ENCODE data around the gene GOLGA8S.
A peak's percentile ranks its signal among the peaks of the same experiment; 100 is the strongest.
"Not testable (repeated sequence)": the region's sequence is repeated elsewhere in the genome, so short reads cannot be mapped to it uniquely, and the experiment has no call there.

GOLGA8S gene

DNA sequence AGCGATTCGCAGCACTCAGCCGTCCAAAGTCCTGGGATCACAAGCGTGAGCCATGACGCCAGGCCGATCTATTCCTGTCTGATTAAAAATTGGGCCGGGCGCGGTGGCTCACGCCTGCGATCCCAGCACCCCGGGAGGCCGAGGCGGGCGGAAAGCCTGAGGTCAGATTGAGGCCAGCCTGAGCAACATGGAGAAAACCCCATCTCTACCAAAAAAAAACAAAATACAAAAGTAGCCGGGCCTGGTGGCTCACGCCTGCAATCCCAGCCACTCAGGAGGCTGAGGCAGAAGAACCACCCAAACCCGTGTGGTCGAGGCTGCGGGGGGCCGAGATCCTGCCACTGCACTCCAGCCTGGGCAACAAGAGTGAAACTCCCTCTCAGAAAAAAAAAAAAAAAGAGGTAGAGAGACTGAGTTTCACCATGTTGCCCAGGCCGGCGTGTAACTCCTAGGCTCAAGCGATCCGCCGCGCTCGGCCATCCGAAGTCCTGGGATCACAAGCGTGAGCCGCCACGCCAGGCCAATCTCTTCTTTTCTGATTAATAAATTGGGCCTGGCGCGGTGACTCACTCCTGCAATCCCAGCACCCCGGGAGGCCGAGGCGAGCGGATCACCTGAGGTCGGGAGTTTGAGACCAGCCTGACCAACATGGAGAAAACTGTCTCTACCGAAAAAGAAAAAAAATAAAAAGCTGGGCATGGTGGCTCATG is 18.5 kb downstream of the GOLGA8S start:
- not testable (repeated sequence) for H3K4me3 ChIP-seq (ENCODE audit: extremely low read depth, insufficient read depth, low read length, poor library complexity, severe bottlenecking); H3K27ac ChIP-seq (ENCODE audit: low read depth, low read length, severe bottlenecking); H3K4me1 ChIP-seq (ENCODE audit: control insufficient read depth, insufficient read depth, low read length, poor library complexity, severe bottlenecking); H3K36me3 ChIP-seq (ENCODE audit: control insufficient read depth, insufficient read depth, low read length); H3K9me3 ChIP-seq (ENCODE audit: control insufficient read depth, low read length)
- 90 to 93% methylated on average over 28 to 36 of the region's 40 CpGs for WGBS, 2 experiments (ENCODE audit: insufficient coverage in 2 of 2)

DNA sequence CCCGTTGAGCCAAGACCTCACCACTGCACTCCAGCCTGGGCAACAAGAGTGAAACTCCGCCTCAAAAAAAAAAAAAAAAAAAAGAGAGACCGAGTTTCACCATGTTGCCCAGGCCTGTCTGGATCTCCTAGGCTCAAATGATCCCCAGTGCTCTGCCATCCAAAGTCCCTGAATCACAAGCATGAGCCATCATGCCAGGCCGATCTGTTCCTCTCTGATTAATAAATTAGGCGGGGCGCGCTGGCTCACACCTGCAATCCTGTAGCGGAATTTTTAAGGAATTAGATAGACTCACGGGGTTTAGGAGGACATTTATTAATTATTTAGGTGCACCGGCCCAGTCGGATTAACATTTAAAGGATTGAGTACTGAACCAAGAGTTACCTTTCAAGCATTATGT is 19.7 kb downstream of the GOLGA8S start:
- not testable (repeated sequence) for H3K4me1 ChIP-seq (ENCODE audit: control insufficient read depth, insufficient read depth, low read length, poor library complexity, severe bottlenecking); H3K36me3 ChIP-seq (ENCODE audit: control insufficient read depth, insufficient read depth, low read length); H3K27ac ChIP-seq (ENCODE audit: low read depth, low read length, severe bottlenecking); H3K4me3 ChIP-seq (ENCODE audit: extremely low read depth, insufficient read depth, low read length, poor library complexity, severe bottlenecking); H3K9me3 ChIP-seq (ENCODE audit: control insufficient read depth, low read length)
- 90 to 98% methylated on average over 4 to 6 of the region's 11 CpGs for WGBS, 2 experiments (ENCODE audit: insufficient coverage in 2 of 2)

DNA sequence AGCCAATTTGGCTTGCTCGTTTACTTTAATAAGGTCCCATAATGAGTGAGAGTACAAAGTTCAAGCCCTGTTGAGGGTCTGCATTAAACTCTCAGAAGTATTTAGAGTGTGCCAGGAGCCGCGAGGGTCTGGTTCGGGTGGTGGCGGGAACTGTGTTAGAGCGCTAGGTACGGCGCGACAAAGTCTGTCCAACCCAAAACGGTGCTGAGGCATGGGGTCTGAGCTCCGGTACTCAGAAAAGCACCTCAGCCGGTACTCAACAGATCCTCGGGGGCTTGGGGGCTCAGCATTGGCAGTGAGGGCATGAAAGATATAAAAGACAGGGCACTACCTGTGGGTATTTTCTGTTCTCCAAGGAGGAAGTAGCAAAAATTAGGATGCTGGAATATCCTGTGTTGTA is 24.4 kb downstream of the GOLGA8S start:
- not testable (repeated sequence) for H3K36me3 ChIP-seq (ENCODE audit: control insufficient read depth, insufficient read depth, low read length); H3K4me1 ChIP-seq (ENCODE audit: control insufficient read depth, insufficient read depth, low read length, poor library complexity, severe bottlenecking); H3K4me3 ChIP-seq (ENCODE audit: extremely low read depth, insufficient read depth, low read length, poor library complexity, severe bottlenecking); H3K9me3 ChIP-seq (ENCODE audit: control insufficient read depth, low read length); H3K27ac ChIP-seq (ENCODE audit: low read depth, low read length, severe bottlenecking)
- WGBS, 2 experiments (ENCODE audit: insufficient coverage in 2 of 2), result 88 to 90% methylated on average over 12 of the region's 13 CpGs

DNA sequence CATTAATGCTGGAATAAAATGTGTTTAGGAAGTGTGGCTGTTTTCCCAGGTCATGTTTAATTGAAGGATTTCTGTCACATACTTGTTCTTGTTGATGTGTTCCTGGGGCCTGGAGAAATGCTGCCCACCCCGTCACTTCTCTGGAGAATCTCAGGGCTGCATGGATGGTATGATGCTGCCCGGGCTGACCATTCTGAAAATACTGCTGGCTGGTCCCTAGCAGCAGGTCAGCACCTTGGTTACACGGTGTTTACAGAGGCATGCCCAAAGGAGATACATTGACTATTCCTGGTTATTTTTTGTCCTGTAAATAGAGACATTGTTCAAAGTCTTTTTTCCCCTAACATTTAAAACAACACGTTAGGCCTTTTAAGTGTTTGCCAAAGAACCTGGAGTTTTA is 26.2 kb downstream of the GOLGA8S start:
- H3K27ac ChIP-seq (ENCODE audit: low read depth, low read length, severe bottlenecking); H3K36me3 ChIP-seq (ENCODE audit: control insufficient read depth, insufficient read depth, low read length); H3K9me3 ChIP-seq (ENCODE audit: control insufficient read depth, low read length); H3K4me1 ChIP-seq (ENCODE audit: control insufficient read depth, insufficient read depth, low read length, poor library complexity, severe bottlenecking); H3K4me3 ChIP-seq (ENCODE audit: extremely low read depth, insufficient read depth, low read length, poor library complexity, severe bottlenecking): not testable (repeated sequence)
- WGBS, 2 experiments (ENCODE audit: insufficient coverage in 2 of 2), result 84% methylated on average over 3 of the region's 4 CpGs

DNA sequence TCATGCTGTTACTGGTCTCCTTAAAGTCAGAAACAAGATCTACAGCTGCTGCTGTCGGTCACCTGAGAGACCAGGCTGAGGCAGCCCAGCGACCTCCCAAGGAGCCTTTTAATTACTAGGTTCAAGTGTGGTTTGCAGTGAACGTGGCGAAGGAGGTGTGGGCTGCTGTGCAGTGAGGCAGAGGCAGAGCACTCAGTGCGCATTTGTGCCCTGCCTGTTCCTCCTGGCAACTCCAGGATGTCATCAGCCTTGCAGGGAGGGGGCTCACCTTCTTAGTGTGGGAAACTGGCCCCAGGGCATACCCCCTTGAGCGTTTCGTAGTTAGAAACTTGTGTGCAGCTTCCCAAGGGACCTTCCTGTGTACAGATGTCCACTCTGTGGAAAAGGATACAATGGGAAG is 26.6 kb downstream of the GOLGA8S start:
- 70 to 75% methylated on average over 4 to 6 of the region's 7 CpGs for WGBS, 2 experiments (ENCODE audit: insufficient coverage in 2 of 2)

DNA sequence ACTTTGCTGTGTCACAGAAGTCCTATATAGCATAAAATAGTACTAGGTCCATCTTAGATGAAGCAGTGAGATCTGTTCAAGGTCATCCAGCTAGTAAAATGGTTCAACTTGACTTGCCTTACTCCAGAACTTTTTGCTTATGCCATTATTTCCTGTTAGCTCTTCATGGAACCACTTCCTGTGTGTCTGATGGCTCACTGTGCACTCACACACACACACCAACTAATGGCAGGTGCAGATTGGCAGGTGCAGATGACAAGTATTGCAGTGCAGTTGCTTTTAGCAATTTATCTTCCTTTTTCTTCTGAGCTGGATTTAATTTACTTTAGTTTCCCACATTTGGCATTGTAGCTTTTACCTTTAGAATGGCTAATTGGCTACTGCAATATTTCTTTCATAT is 29.8 kb downstream of the GOLGA8S start:
- Histone ChIP-seq H3K9me3 (ENCODE audit: control insufficient read depth, low read length) (no peaks in the 10 kb centered on the region), H3K4me3 (ENCODE audit: extremely low read depth, insufficient read depth, low read length, poor library complexity, severe bottlenecking) (no peak overlapping the region), H3K27ac (ENCODE audit: low read depth, low read length, severe bottlenecking) (no peak overlapping the region), H3K4me1 (ENCODE audit: control insufficient read depth, insufficient read depth, low read length, poor library complexity, severe bottlenecking) (no peaks in the 10 kb centered on the region), H3K36me3 (ENCODE audit: control insufficient read depth, insufficient read depth, low read length) (no peaks in the 10 kb centered on the region)

More for the DNA sequence above, 26.6 kb downstream of the GOLGA8S start:
- H3K36me3 ChIP-seq (ENCODE audit: control insufficient read depth, insufficient read depth, low read length); H3K27ac ChIP-seq (ENCODE audit: low read depth, low read length, severe bottlenecking); H3K4me1 ChIP-seq (ENCODE audit: control insufficient read depth, insufficient read depth, low read length, poor library complexity, severe bottlenecking); H3K4me3 ChIP-seq (ENCODE audit: extremely low read depth, insufficient read depth, low read length, poor library complexity, severe bottlenecking); H3K9me3 ChIP-seq (ENCODE audit: control insufficient read depth, low read length): not testable (repeated sequence)

DNA sequence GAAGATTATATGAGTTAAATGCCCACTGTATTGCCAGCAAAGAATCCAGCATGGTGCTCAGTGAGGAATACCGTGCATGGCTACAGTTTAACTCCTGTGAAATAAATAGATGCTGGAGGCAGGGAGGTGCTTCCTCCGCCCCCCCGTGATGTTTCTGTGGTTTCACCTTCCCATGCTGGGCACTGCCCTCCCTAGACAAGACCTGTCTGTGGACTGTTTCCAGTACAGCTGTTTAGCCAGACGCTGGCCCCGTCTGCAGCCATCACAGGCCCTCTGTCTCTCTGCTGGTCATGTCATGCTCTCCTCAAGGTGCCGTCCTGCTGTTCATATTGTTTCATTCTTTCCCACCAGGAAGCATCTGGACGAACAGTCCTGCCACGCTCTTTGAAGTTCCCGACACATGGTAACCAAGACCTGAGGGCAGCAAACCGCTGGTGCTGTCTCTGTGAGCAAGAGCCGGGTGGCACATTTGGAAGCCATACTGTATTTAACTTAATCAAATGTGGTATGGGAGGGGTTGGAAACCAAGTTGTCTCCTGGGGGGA is 31.4 kb downstream of the GOLGA8S start:
- Histone ChIP-seq H3K4me1 (ENCODE audit: control insufficient read depth, insufficient read depth, low read length, poor library complexity, severe bottlenecking) (no peaks in the 10 kb centered on the region), H3K9me3 (ENCODE audit: control insufficient read depth, low read length) (no peaks in the 10 kb centered on the region), H3K27ac (ENCODE audit: low read depth, low read length, severe bottlenecking) (no peak overlapping the region), H3K36me3 (ENCODE audit: control insufficient read depth, insufficient read depth, low read length) (no peaks in the 10 kb centered on the region), H3K4me3 (ENCODE audit: extremely low read depth, insufficient read depth, low read length, poor library complexity, severe bottlenecking) (no peak overlapping the region)
- WGBS, 2 experiments (ENCODE audit: insufficient coverage in 2 of 2), result 86% methylated on average over 10 to 11 of the region's 11 CpGs

DNA sequence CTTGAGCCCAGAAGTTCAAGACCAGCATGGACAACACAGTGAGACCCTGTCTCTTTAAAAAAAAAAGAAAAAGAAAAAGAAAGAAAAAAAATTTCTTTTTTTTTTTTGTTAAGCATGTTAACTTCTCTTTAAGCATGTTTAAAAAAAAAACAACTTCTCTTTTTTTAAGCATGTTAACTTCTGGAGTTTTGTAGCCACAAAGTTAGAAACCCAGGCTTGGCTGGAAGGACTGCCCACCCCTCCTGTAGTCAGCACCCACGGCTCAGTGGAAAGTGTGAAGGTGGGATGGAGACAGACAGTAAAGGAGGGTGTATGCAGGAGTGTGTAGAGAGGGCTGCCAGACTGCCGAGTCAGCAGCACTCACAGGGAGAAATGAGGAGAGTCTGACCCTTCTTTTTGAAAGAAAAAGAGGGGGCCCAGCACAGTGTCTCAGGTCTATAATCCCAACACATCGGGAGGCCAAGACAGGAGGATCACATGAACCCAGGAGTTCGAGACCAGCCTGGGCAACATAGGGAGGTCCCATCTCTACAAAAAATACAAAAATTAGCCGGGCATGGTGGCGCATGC is 33.2 kb downstream of the GOLGA8S start:
- Histone ChIP-seq H3K4me1 (ENCODE audit: control insufficient read depth, insufficient read depth, low read length, poor library complexity, severe bottlenecking) (no peaks in the 10 kb centered on the region), H3K9me3 (ENCODE audit: control insufficient read depth, low read length) (no peaks in the 10 kb centered on the region), H3K27ac (ENCODE audit: low read depth, low read length, severe bottlenecking) (no peak overlapping the region), H3K4me3 (ENCODE audit: extremely low read depth, insufficient read depth, low read length, poor library complexity, severe bottlenecking) (no peak overlapping the region), H3K36me3 (ENCODE audit: control insufficient read depth, insufficient read depth, low read length) (no peaks in the 10 kb centered on the region)
- 73 to 78% methylated on average over 3 to 5 of the region's 6 CpGs for WGBS, 2 experiments (ENCODE audit: insufficient coverage in 2 of 2)

DNA sequence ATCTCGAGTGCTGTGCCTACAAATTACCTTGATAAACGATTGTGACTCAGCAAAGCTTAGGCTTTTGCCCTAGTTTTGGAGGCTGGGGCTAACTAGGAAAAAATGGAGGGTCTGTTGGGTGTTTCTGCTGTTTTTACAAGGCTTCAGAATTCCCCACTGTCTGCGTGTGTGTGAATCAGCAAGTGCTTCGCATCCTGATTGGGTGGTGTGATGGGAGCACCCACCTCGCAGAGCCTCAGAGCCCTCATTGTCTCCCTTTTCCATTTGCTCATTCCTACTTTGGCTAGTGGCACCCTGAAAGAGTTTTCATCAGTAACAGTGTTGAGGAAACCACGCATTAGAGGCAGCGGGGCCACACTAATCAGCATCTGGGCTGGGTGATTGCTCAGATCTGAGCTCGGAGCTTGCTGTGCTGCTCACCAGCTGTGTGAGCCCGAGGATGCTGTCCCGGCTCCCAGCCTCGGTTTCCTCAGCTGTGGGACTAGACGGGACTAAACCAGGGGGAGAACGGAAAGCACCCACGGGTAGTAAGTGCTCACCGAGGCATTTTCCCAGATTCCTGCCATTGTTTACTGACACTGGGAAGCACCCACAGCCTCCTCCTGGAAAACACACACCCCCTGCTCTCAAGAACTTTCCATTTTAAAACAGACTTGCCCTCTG is 40.6 kb downstream of the GOLGA8S start:
- H3K36me3 ChIP-seq (ENCODE audit: control insufficient read depth, insufficient read depth, low read length), result no peaks in the 10 kb centered on the region
- WGBS, 2 experiments (ENCODE audit: insufficient coverage in 2 of 2), result 72 to 73% methylated on average over 10 to 12 of the region's 15 CpGs
- H3K9me3 ChIP-seq (ENCODE audit: control insufficient read depth, low read length), result peaks cover 3% of the 10 kb centered on the region
- peak overlapping the region; percentile 23 for H3K27ac ChIP-seq (ENCODE audit: low read depth, low read length, severe bottlenecking)
- no peak overlapping the region for H3K4me3 ChIP-seq (ENCODE audit: extremely low read depth, insufficient read depth, low read length, poor library complexity, severe bottlenecking)
- no peaks in the 10 kb centered on the region for H3K4me1 ChIP-seq (ENCODE audit: control insufficient read depth, insufficient read depth, low read length, poor library complexity, severe bottlenecking)

DNA sequence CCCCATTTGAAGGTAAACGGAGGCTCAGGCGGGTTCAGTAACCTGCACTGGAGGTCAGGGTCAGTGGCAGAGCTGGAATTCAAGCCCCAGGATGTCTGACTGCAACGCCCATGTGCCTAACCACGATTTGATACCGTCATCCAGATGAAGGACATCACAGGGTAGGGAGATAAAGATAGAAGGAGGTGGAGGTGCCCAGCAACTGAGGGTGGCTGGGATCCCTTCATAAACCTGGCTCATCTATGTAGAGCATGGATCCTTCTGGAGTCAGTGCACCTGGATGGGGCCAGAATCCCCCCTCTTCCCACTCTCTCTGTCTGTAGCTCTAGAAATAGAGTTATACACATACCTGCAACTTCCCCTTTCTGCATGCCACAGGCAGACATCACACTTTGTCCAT is 41.3 kb downstream of the GOLGA8S start:
- WGBS, 2 experiments (ENCODE audit: insufficient coverage in 2 of 2), result 43 to 70% methylated on average over 2 to 5 of the region's 5 CpGs
- Histone ChIP-seq H3K27ac (ENCODE audit: low read depth, low read length, severe bottlenecking) (no peak overlapping the region), H3K4me1 (ENCODE audit: control insufficient read depth, insufficient read depth, low read length, poor library complexity, severe bottlenecking) (no peaks in the 10 kb centered on the region), H3K4me3 (ENCODE audit: extremely low read depth, insufficient read depth, low read length, poor library complexity, severe bottlenecking) (no peak overlapping the region), H3K9me3 (ENCODE audit: control insufficient read depth, low read length) (peaks cover 3% of the 10 kb centered on the region), H3K36me3 (ENCODE audit: control insufficient read depth, insufficient read depth, low read length) (no peaks in the 10 kb centered on the region)

DNA sequence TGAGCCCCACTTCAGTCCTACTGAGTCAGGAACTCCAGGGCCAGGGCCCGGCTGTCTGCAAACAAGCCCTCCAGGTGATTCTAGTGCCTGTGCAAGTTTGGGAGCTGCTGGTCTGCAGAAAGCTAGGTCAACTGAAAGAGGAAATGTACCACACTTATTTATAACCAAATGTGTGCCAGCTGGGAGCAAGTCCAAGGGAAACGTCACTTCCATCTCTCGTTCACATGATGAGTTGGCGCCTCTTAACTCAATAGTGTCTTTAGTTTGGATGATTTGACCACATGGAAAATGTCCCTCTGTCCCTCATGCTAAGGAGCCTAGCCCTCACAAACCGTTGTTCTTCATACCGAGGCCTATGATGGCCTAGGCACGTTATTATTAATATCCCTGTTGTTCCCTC is 43.2 kb downstream of the GOLGA8S start:
- Histone ChIP-seq H3K4me3 (ENCODE audit: extremely low read depth, insufficient read depth, low read length, poor library complexity, severe bottlenecking) (no peak overlapping the region), H3K9me3 (ENCODE audit: control insufficient read depth, low read length) (peaks cover 3% of the 10 kb centered on the region), H3K4me1 (ENCODE audit: control insufficient read depth, insufficient read depth, low read length, poor library complexity, severe bottlenecking) (no peaks in the 10 kb centered on the region), H3K36me3 (ENCODE audit: control insufficient read depth, insufficient read depth, low read length) (no peaks in the 10 kb centered on the region), H3K27ac (ENCODE audit: low read depth, low read length, severe bottlenecking) (no peak overlapping the region)
- WGBS, 2 experiments (ENCODE audit: insufficient coverage in 2 of 2), result 94% methylated on average over 6 to 7 of the region's 7 CpGs

Measured in mesodermal cell (in vitro differentiated cells).